ENCODE results near the gene MTRF1. TPM values are rescaled to one million over a fixed set of nuclear protein-coding genes. Genes with fewer than 3 reads are reported as not detected.

The MTRF1 gene
- total RNA-seq, 1 donor from 2014 or later = 24.9 TPM

GRCh38 chr13:41289463-41289881 lies 26.1 kb upstream of the MTRF1 start:
- H3K4me3 Mint-ChIP-seq = no peak overlapping the region
- H3K9me3 ChIP-seq (ENCODE audit: low read depth) = no peaks in the 10 kb centered on the region
- no peaks in the 10 kb centered on the region for H3K4me1 ChIP-seq
- no peak overlapping the region for H3K9ac ChIP-seq
- no peaks in the 10 kb centered on the region for H3K36me3 Mint-ChIP-seq
- no peaks in the 10 kb centered on the region for H3K79me2 ChIP-seq (ENCODE audit: low read depth)
- H4K20me1 ChIP-seq (ENCODE audit: low read depth) = no peaks in the 10 kb centered on the region
- no peak overlapping the region for H3K27ac Mint-ChIP-seq
- H3K27me3 ChIP-seq = no peaks in the 10 kb centered on the region
- peaks cover 7% of the 10 kb centered on the region for H3K9me3 Mint-ChIP-seq
- H3F3A ChIP-seq (ENCODE audit: low read depth) = no peaks in the 10 kb centered on the region
- H3K27ac ChIP-seq = no peak overlapping the region
- TF ChIP-seq EZH2 (IDR thresholded peaks at IDR 0.05) (no peak), EZH2phosphoT487 (IDR thresholded peaks at IDR 0.05) (no peak)
- TF ChIP-seq, protein P1, sequence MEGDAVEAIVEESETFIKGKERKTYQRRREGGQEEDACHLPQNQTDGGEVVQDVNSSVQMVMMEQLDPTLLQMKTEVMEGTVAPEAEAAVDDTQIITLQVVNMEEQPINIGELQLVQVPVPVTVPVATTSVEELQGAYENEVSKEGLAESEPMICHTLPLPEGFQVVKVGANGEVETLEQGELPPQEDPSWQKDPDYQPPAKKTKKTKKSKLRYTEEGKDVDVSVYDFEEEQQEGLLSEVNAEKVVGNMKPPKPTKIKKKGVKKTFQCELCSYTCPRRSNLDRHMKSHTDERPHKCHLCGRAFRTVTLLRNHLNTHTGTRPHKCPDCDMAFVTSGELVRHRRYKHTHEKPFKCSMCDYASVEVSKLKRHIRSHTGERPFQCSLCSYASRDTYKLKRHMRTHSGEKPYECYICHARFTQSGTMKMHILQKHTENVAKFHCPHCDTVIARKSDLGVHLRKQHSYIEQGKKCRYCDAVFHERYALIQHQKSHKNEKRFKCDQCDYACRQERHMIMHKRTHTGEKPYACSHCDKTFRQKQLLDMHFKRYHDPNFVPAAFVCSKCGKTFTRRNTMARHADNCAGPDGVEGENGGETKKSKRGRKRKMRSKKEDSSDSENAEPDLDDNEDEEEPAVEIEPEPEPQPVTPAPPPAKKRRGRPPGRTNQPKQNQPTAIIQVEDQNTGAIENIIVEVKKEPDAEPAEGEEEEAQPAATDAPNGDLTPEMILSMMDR (IDR thresholded peaks at IDR 0.05) = no peak
- no peaks in the 10 kb centered on the region for H3K36me3 ChIP-seq
- no peaks in the 10 kb centered on the region for H3K27me3 Mint-ChIP-seq (ENCODE audit: insufficient read depth, low read depth)
- H3K4me3 ChIP-seq = no peak overlapping the region
- H2AFZ ChIP-seq (replicated peaks) = no peak overlapping the region
- no peaks in the 10 kb centered on the region for H3K4me1 Mint-ChIP-seq
- no peak overlapping the region for H3K4me2 ChIP-seq
- DNase-seq (ENCODE audit: low spot score) = no peak

DNA sequence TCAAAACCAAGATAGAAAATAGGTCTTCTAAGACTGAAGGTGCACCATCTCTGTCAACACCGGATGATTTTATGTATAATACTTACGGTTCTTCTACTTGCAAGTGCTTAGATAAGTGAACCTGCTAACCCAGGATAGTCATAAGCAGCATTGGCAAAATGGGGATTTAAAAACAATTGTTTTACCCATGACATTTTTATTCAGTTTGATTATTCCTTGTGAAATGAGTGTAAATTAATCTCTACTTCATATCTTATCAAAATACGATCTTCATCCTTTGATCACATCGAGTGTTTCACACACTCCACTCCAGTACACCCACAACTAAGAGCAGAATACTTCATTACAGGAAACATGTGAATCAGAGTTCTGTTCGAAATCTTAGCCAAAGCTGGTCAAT lies 23.0 kb upstream of the MTRF1 start:
- H3K9me3 Mint-ChIP-seq = peaks cover under 1% of the 10 kb centered on the region
- H3K36me3 ChIP-seq = no peaks in the 10 kb centered on the region
- no peaks in the 10 kb centered on the region for H3K27me3 Mint-ChIP-seq (ENCODE audit: insufficient read depth, low read depth)
- no peaks in the 10 kb centered on the region for H4K20me1 ChIP-seq (ENCODE audit: low read depth)
- no peak overlapping the region for H3K27ac ChIP-seq
- no peak for DNase-seq (ENCODE audit: low spot score)
- no peak overlapping the region for H3K4me2 ChIP-seq
- no peak overlapping the region for H2AFZ ChIP-seq (replicated peaks)
- H3K4me3 Mint-ChIP-seq = no peak overlapping the region
- no peaks in the 10 kb centered on the region for H3K79me2 ChIP-seq (ENCODE audit: low read depth)
- H3K4me3 ChIP-seq = no peak overlapping the region
- no peaks in the 10 kb centered on the region for H3K4me1 ChIP-seq
- H3F3A ChIP-seq (ENCODE audit: low read depth) = no peaks in the 10 kb centered on the region
- no peaks in the 10 kb centered on the region for H3K36me3 Mint-ChIP-seq
- no peaks in the 10 kb centered on the region for H3K4me1 Mint-ChIP-seq
- H3K9me3 ChIP-seq (ENCODE audit: low read depth) = no peaks in the 10 kb centered on the region
- H3K27me3 ChIP-seq = no peaks in the 10 kb centered on the region
- no peak overlapping the region for H3K9ac ChIP-seq
- H3K27ac Mint-ChIP-seq = no peak overlapping the region
- TF ChIP-seq EZH2phosphoT487 (IDR thresholded peaks at IDR 0.05) = no peak
- TF ChIP-seq EZH2 (IDR thresholded peaks at IDR 0.05) = no peak
- TF ChIP-seq, protein P1 (IDR thresholded peaks at IDR 0.05) = no peak

- Histone ChIP-seq H3K27me3 (no peaks in the 10 kb centered on the region), H3K9me3 (ENCODE audit: low read depth) (no peaks in the 10 kb centered on the region), H4K20me1 (ENCODE audit: low read depth) (no peaks in the 10 kb centered on the region), H3K27ac (no peak overlapping the region), H3K4me3 (no peak overlapping the region), H3K4me2 (no peak overlapping the region), H3K79me2 (ENCODE audit: low read depth) (no peaks in the 10 kb centered on the region), H3K9ac (no peak overlapping the region), H3F3A (ENCODE audit: low read depth) (no peaks in the 10 kb centered on the region), H2AFZ (replicated peaks) (no peak overlapping the region), H3K36me3 (no peaks in the 10 kb centered on the region), H3K4me1 (no peaks in the 10 kb centered on the region)
- Mint-ChIP-seq H3K4me3 (no peak overlapping the region), H3K27me3 (ENCODE audit: insufficient read depth, low read depth) (peaks cover 2% of the 10 kb centered on the region), H3K9me3 (no peaks in the 10 kb centered on the region), H3K4me1 (no peaks in the 10 kb centered on the region), H3K36me3 (no peaks in the 10 kb centered on the region), H3K27ac (no peak overlapping the region)
- no peak for DNase-seq (ENCODE audit: low spot score)
- TF ChIP-seq, protein P1 (IDR thresholded peaks at IDR 0.05) = no peak
- no peak for TF ChIP-seq EZH2 (IDR thresholded peaks at IDR 0.05)
- no peak for TF ChIP-seq EZH2phosphoT487 (IDR thresholded peaks at IDR 0.05)
Observed at GRCh38 chr13:41284512-41285288, 21.3 kb upstream of the MTRF1 start.

All from neural progenitor cell (in vitro differentiated cells).